Measurements from ENCODE around the gene AVP.

GRCh38 chr20:3045042-3045815 lies 39.3 kb downstream of the AVP start:
- no peak for TF ChIP-seq MYC (CRISPR knock-in tag; IDR thresholded peaks at IDR 0.05; ENCODE audit: borderline replicate concordance)
- TF ChIP-seq CTCF (CRISPR knock-in tag; IDR thresholded peaks at IDR 0.05), result no peak
- no peak for TF ChIP-seq ATF3 (CRISPR knock-in tag; IDR thresholded peaks at IDR 0.05)
- TF ChIP-seq SOX13 (IDR thresholded peaks at IDR 0.05), result no peak
- TF ChIP-seq SOX13 (CRISPR knock-in tag; conservative IDR thresholded peaks at IDR 0.05 in 1 of 2, IDR thresholded peaks at IDR 0.05 in 1 of 2), result no peak
- TF ChIP-seq ZNF646 (CRISPR knock-in tag; IDR thresholded peaks at IDR 0.05), result no peak
- no peak for TF ChIP-seq FOSL1 (CRISPR knock-in tag; IDR thresholded peaks at IDR 0.05; ENCODE audit: borderline replicate concordance)

Measured in HepG2 (cell line).